Measurements from ENCODE around the gene DNAH12.
"Not testable (repeated sequence)": the region's sequence is repeated elsewhere in the genome, so short reads cannot be mapped to it uniquely, and the experiment has no call there.

DNAH12 gene

GRCh38 chr3:57538465-57538864, 5.7 kb downstream of the DNAH12 start:
- DNase-seq, result no peak

DNA sequence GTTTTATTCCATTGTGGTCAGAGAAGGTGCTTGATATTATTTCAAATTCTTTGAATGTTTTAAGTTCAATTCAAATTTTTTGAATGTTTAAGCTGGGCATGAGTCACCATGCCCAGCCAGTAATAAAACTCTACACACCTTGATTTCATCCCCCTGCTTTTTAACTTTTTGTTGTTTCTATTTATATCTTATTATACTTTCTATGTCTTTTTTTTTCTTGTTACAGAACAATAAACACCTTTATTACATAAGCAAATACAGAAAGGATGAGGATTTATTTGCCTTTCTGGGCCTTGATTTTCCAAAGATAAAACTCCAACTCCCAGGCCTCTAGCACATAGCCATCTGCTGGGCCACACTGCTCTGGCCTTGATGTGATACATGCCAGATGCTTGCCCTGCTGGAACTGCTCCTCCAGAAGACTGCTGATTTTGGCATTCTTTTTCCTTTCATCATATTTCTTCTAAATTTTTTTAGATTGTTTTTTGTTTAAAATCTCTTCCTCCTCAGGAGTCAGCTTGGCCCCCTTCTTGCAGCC, 14.0 kb downstream of the DNAH12 start:
- no peak for DNase-seq

GRCh38 chr3:57518276-57518915, 25.7 kb downstream of the DNAH12 start:
- DNase-seq, result no peak

GRCh38 chr3:57512166-57512565, 32.0 kb downstream of the DNAH12 start:
- no peak for DNase-seq

DNA sequence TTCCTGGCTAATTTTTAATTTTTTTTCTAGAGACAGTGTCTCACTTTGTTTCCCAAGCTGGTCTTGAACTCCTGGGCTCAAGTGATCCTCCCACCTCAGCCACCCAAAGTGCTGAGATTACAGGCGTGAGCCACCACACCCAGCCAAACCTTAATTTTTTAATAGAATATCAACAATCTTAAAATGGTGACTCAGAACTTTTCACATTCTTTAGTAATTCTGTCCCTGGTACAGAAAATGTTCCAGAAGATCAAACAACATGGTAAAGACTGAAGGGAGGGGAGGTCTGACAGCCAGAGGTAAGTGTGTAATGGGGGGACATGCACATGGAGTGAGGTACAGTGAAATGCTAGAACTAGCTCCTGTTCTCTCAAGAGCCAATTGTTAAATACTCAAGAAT, 38.2 kb downstream of the DNAH12 start:
- no peak for DNase-seq

- no peak for DNase-seq
Observed at GRCh38 chr3:57500506-57500905, 43.6 kb downstream of the DNAH12 start.

DNA sequence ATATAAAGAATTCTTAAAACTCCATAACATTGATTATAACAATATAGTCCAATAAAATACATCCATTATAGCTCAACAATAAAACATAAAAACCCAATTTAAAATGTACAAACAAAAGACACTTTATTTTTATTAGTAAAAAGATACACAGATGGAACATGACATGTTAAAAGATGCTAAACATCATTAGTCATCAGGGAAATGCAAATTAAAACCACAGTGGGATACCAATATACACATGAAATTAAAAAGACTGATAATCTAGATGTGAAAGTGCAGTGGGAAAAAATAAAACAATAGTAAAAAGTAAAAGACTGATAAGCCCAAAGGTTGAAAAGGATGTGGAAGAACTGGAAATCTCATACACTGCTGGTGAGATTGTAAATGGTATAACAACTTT, 46.2 kb downstream of the DNAH12 start:
- no peak for DNase-seq

DNA sequence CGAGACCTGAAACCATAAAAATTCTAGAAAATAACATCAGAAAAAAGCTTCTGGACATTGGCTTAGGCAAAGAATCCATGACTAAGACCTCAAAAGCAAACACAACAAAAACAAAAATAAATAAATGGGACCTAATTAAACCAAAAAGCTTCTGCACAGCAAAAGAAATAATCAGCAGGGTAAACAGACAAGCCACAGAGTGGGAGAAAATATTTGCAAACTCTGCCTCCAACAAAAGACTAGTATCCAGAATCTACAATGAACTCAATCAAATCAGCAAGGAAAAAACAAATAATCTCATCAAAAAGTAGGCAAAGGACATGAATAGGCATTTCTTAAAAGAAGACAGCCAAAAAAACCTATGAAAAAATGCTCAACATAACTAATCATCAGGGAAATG, 59.6 kb downstream of the DNAH12 start:
- no peak for DNase-seq

GRCh38 chr3:57477193-57477592, 67.0 kb downstream of the DNAH12 start:
- DNase-seq, result not testable (repeated sequence)

DNA sequence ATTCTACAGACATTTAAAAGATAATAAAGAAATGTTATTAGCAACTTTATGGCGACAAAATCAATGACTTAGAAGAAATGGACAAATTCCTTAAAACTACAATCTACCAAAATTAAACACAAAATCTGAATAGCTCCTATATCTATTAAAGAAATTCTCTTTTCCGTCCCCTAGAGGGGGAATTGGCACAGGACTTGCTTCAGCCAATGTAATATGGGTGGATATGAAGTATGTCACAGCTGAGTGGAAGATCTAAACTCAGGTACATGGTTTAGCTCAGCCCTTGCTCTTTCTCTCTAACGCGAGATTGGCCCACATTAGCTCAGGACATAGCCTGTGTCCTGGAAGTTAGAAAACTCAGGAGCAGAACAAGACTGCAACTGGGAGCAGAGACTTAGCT, 79.3 kb downstream of the DNAH12 start:
- no peak for DNase-seq

GRCh38 chr3:57464011-57464410, 80.1 kb downstream of the DNAH12 start:
- DNase-seq, result no peak

DNA sequence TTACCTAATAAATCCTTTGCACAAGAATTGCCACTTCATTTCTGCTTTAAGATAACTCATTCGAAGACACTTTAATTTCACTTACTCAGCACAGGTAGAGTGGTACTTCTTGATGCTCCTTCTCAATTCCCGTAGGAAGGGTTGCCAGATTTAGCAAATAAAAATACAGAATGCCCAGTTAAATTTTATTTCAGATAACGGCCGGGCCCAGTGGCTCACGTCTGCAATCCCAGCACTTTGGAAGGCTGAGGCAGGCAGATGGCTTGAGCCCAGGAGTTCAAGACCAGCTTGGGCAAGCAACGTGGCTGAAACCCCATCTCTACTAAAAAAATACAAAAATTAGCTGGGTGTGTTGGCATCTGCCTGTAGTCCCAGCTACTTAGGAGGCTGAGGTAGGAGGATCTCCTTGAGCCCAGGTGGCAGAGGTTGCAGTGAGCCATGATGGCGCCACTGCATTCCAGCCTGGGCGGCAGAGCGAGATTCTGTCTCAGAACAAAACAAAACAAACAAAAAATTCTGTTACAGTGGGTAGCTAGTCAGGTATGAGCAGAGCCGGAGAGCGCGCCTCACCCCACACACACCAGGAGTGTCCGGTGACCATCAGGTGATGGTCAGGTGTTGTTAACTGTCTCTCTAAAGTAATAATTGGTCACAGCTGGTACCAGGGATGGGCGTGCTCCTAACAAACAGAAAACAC, 92.8 kb downstream of the DNAH12 start:
- DNase-seq, result no peak

DNA sequence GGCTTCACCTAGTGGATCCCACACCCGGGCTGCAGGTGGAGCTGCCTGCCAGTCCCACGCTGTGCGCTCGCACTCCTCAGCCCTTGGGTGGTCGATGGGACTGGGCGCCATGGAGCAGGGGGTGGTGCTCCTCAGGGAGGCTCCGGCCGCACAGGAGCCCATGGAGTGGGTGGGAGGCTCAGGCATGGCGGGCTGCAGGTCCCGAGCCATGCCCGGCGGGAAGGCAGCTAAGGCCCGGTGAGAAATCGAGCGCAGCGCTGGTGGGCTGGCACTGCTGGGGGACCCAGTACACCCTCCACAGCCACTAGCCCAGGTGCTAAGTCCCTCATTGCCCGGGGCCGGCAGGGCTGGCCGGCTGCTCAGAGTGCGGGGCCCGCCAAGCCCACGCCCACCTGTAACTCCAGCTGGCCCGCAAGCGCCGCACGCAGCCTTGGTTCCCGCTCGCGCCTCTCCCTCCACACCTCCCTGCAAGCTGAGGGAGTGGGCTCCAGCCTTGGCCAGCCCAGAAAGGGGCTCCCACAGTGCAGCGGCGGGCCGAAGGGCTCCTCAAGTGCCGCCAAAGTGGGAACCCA, 94.8 kb downstream of the DNAH12 start:
- DNase-seq, result not testable (repeated sequence)

GRCh38 chr3:57448489-57448888, 95.7 kb downstream of the DNAH12 start:
- not testable (repeated sequence) for DNase-seq

GRCh38 chr3:57446318-57446841, 97.8 kb downstream of the DNAH12 start:
- DNase-seq, result no peak

DNA sequence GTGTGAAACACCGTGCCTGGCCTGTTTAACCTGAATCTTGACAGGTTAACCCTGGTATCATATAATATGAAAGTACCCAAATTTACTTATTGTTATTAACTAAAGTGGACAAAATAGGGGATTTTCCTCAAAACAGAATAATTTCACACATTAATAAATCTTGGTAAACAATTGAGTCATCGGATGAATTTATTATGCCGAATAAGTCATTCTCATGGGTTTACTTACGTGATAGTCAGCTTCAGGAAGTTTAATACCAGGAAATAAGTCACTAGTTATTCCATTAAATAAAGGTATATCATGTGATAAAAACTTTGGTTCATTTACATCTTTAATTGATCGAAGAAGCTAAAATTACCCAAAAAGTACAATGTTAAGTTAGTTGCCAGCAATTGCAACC, 99.7 kb downstream of the DNAH12 start:
- DNase-seq, result no peak

GRCh38 chr3:57440144-57440543, 104.0 kb downstream of the DNAH12 start:
- DNase-seq, result not testable (repeated sequence)

GRCh38 chr3:57438460-57438859, 105.7 kb downstream of the DNAH12 start:
- peak; percentile 42 for DNase-seq

DNA sequence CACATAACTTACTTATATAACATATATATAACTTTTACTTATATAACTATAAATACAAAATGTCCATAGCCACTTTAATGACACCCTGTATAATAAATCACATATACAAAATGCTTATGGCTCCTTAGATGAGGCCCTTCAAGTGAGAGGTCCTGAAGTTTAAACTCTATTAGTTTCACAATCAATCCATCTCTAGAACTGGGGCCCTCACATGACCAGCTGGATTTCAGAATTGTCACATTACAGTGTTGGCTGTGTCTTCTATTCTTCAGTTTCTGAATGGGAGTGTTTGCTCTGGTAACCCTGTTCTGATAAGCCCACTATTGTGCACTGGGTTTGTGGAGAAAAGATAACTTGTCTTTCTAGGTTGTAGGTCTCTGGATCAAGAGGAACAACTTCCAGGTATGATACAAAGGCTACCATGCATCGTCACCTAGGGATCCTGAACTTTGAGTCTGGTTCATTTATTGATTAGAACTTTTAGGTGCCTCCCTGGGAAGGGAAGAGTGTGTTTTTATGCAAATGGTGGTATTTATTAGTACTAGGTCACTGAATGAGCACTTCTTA, 107.9 kb downstream of the DNAH12 start:
- no peak for DNase-seq

DNA sequence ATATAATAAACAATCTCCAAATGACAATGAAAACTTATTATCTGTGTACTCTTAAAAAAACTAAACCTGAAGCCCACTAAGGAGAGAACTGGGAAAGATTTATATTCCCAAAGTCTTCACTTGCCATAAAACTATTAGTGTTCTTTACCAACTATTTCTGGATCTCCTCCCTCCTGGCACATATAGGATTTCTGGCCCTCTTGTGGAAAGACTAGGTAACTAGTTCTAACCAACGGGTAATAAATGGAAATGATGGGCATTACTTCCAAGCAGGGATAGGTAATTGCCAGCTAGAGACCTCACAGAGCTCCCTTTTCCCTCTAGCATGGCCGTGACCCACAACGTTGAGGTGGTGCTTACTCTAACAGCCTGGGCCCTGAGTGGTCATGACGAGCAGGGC, 110.1 kb downstream of the DNAH12 start:
- peak; percentile 5 for DNase-seq

GRCh38 chr3:57423335-57423734, 120.8 kb downstream of the DNAH12 start:
- DNase-seq, result no peak

- no peak for DNase-seq
Observed at GRCh38 chr3:57421336-57421735, 122.8 kb downstream of the DNAH12 start.

DNA sequence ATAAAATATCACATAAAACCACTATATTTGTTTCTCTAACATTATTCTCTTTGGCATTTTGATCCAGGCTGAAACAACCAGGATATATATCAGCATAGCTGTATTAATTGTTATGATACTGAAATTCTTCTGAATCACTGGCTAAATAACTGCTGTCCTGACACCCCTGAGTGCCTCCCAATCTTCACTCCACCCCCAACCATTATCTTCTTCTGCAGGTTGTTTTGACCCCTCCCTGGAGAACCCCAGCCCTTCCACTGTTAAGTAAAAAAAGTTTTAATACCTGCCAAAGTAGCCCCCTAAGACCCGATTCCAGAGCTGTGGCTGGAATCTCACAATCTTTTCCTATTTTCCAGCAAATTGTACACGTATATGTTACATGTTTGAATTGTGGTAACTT, 124.1 kb downstream of the DNAH12 start:
- DNase-seq, result no peak

- no peak for DNase-seq
Observed at GRCh38 chr3:57411715-57412114, 132.4 kb downstream of the DNAH12 start.
